Lower lobe of right lung (tissue), 2 donors: ENCODE data around the gene SLCO2B1. TPM values are rescaled to one million over a fixed set of nuclear protein-coding genes. Genes with fewer than 3 reads are reported as not detected.

Experiments used
- ATAC-seq, 2 donors: fragments of 200-7000 bp; cut with Tn5 transposase; one replicate each; pipeline ENCODE4 v1.9.1; 2020 to 2022; ENCODE audit warnings: mild to moderate bottlenecking in 2 of 2, moderate library complexity in 2 of 2
- DNase-seq: peaks from one replicate; pipeline ENCODE4 v3.0.0-alpha.2; 2020
- H3K27ac ChIP-seq: fragments of 200-600 bp; one replicate; pipeline ENCODE4 v1.8.0; 2022
- H3K27me3 ChIP-seq: fragments of 200-600 bp; one replicate; pipeline ENCODE4 v1.8.0; 2022; ENCODE audit warnings: low read depth
- H3K36me3 ChIP-seq: fragments of 200-600 bp; one replicate; pipeline ENCODE4 v1.8.0; 2022; ENCODE audit warnings: mild to moderate bottlenecking
- H3K4me1 ChIP-seq: fragments of 200-600 bp; one replicate; pipeline ENCODE4 v1.8.0; 2022
- H3K4me3 ChIP-seq: fragments of 200-600 bp; one replicate; pipeline ENCODE4 v1.8.0; 2022; ENCODE audit warnings: mild to moderate bottlenecking
- H3K9me3 ChIP-seq: fragments of 200-600 bp; one replicate; pipeline ENCODE4 v1.8.0; 2022
- intact Hi-C: fragments of 100-400 bp; cut with DNase I; formaldehyde crosslinking; loops from one replicate; pipeline ENCODE4 v1.11.0; 2022
- total RNA-seq: library from RNA; stranded (reverse); fragmentation: NEBNext Ultra II Directional; extraction: Animal tissue kit (Norgen Biotek cat#: 25700); gene quantifications from one replicate; pipeline ENCODE4 v1.2.1, GENCODE V29; 2021
- TF ChIP-seq, protein P1 (sequence below): fragments of 200-600 bp; IDR thresholded peaks from one replicate; pipeline ENCODE4 v1.8.0; 2022; ENCODE audit warnings: antibody characterized with exemption, mild to moderate bottlenecking
- donor health status: DM: no; HTN: yes; CAD: no; lungs with severe emphysema.

SLCO2B1 gene
- total RNA-seq, 1 donor from 2014 or later: 332 TPM

DNA sequence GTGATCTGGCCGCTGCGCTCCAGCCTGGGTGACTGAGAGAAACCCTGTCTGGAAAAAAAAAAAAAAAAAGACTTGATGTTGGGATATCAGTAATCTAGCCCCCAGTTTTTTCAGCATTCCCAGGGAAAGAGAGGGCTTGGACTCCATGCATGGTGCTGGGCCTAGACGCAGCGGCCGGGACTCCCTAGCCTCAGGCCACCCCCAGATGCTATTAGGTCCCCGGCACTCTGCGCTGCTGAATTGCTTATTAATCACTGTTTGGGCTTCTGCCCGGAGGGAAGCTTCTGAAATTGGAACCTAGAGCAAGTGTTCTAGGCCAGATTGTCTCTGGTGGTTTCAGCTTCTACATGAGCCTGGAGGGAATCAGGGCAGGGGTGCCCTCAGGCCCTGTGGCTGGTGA, 39.0 kb downstream of the SLCO2B1 start:
- no peak for DNase-seq
- TF ChIP-seq, protein P1, sequence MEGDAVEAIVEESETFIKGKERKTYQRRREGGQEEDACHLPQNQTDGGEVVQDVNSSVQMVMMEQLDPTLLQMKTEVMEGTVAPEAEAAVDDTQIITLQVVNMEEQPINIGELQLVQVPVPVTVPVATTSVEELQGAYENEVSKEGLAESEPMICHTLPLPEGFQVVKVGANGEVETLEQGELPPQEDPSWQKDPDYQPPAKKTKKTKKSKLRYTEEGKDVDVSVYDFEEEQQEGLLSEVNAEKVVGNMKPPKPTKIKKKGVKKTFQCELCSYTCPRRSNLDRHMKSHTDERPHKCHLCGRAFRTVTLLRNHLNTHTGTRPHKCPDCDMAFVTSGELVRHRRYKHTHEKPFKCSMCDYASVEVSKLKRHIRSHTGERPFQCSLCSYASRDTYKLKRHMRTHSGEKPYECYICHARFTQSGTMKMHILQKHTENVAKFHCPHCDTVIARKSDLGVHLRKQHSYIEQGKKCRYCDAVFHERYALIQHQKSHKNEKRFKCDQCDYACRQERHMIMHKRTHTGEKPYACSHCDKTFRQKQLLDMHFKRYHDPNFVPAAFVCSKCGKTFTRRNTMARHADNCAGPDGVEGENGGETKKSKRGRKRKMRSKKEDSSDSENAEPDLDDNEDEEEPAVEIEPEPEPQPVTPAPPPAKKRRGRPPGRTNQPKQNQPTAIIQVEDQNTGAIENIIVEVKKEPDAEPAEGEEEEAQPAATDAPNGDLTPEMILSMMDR: no peak
- peaks cover 53% of the 10 kb centered on the region for H3K4me1 ChIP-seq

GRCh38 chr11:75190652-75191329, 39.9 kb downstream of the SLCO2B1 start:
- H3K36me3 ChIP-seq: no peaks in the 10 kb centered on the region
- H3K4me3 ChIP-seq: no peak overlapping the region
- H3K27me3 ChIP-seq: no peaks in the 10 kb centered on the region
- no peaks in the 10 kb centered on the region for H3K9me3 ChIP-seq
- intact Hi-C loops: no loop called here
- peaks cover 62% of the 10 kb centered on the region for H3K4me1 ChIP-seq
- DNase-seq (no peak), ATAC-seq (no peak)
- peak overlapping the region; percentile 6 for H3K27ac ChIP-seq
- TF ChIP-seq, protein P1: no peak

More for the DNA sequence above, 39.0 kb downstream of the SLCO2B1 start:
- ATAC-seq: no peak
- no peaks in the 10 kb centered on the region for H3K9me3 ChIP-seq
- intact Hi-C loops: no loop called here
- H3K36me3 ChIP-seq: peaks cover 2% of the 10 kb centered on the region
- no peak overlapping the region for H3K27ac ChIP-seq
- no peak overlapping the region for H3K4me3 ChIP-seq
- no peaks in the 10 kb centered on the region for H3K27me3 ChIP-seq

DNA sequence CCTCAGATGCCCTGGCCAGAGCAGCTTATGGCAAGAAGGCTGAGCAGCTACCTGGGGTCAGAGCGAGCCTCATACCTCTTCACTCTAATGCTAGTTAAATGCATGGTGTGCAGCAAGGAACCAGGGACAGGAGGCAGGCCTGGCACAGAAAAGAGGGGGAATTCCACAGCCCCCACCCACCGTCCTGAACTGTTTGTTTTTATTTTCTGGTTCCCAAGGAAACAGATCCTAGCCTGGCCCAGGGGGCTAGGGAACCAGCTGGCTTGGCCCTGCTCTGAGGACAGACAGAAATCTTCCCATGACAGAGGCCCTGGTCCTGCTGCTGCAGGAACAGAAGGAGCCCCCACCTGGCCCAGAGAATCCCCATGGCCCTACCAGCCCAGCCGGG, 40.4 kb downstream of the SLCO2B1 start:
- TF ChIP-seq, protein P1: no peak
- intact Hi-C loops: no loop called here
- ATAC-seq (no peak), DNase-seq (no peak)
- no peaks in the 10 kb centered on the region for H3K27me3 ChIP-seq
- peaks cover 67% of the 10 kb centered on the region for H3K4me1 ChIP-seq
- peak overlapping the region; percentile 36 for H3K27ac ChIP-seq
- H3K4me3 ChIP-seq: no peak overlapping the region
- H3K9me3 ChIP-seq: no peaks in the 10 kb centered on the region
- peaks cover 2% of the 10 kb centered on the region for H3K36me3 ChIP-seq

GRCh38 chr11:75193271-75193670, 42.4 kb downstream of the SLCO2B1 start:
- TF ChIP-seq, protein P1: no peak
- intact Hi-C loops: no loop called here
- no peak overlapping the region for H3K4me3 ChIP-seq
- H3K27me3 ChIP-seq: no peaks in the 10 kb centered on the region
- DNase-seq: no peak
- peak overlapping the region; percentile 36 for H3K27ac ChIP-seq
- ATAC-seq: no peak
- peaks cover 13% of the 10 kb centered on the region for H3K36me3 ChIP-seq
- no peaks in the 10 kb centered on the region for H3K9me3 ChIP-seq
- peaks cover 60% of the 10 kb centered on the region for H3K4me1 ChIP-seq

- Histone ChIP-seq H3K27me3 (no peaks in the 10 kb centered on the region), H3K4me1 (peaks cover 60% of the 10 kb centered on the region), H3K4me3 (no peak overlapping the region), H3K27ac (peak overlapping the region; percentile 36), H3K36me3 (peaks cover 18% of the 10 kb centered on the region), H3K9me3 (no peaks in the 10 kb centered on the region)
- ATAC-seq (no peak), DNase-seq (no peak)
- intact Hi-C loops: no loop called here
- TF ChIP-seq, protein P1: no peak
These were observed 42.8 kb downstream of the SLCO2B1 start for GRCh38 chr11:75193711-75194110.
